Lung microvascular endothelial cell (primary cell): Measurements from ENCODE around the gene CTNNA1. TPM values are rescaled to one million over a fixed set of nuclear protein-coding genes. Genes with fewer than 3 reads are reported as not detected.
A peak's percentile ranks its signal among the peaks of the same experiment; 100 is the strongest.

Experiments used
- DNase-seq, 2 donors: peaks; one replicate each; pipeline versions ENCODE4 v3.0.0 to v3.0.0-alpha.2; 2010; ENCODE audit warnings: low read depth in 2 of 2
- total RNA-seq: library from RNA; depleted of rRNA; stranded (reverse); fragments of >200 nt; gene quantifications from 2 replicates; pipeline ENCODE4 v1.2.1, GENCODE V29; 2014

The CTNNA1 gene
- total RNA-seq, 1 donor from 2014 or later: 529 TPM

DNA sequence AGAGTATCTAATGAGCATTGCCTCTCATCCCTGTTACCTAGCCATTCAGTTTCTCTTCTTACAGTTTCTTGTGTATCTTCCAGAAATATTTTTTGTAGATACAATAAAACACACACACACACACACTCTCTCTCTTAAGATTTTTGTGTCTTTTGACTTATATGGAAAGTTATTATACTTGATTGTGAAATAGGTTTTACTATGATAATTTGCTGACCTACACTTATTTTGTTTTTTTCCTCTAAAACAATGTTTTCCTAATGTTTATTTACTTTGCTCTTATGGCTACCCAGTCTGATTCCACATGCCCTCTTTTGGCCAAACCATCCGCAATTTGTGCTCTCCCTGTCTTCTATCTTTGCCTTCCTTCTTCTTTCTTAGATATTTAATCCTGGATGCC lies 96.7 kb downstream of the CTNNA1 start:
- DNase-seq: no peak

- peak; percentile 18 to 26 for DNase-seq
These were observed 97.7 kb downstream of the CTNNA1 start for GRCh38 chr5:138850865-138851435.

DNA sequence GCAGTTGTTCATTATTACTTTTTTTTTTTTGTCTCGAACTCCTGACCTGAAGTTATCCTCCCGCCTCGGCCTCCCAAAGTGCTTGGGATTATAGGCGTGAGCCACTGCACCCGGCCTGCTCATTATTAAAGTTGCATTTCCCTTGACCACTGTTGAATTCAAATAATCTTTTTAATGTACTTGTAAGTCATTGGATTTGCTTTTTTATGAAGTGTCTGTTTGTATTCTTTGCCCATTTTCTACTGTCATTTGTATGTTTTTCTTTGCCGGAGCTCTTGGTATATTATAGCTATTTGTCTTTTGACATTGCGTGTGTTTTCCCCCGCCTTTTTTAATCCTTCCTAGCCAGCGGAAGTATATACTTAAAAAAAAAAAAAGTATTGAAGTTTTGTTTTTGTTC lies 99.9 kb downstream of the CTNNA1 start:
- DNase-seq: no peak

GRCh38 chr5:138867011-138867410 lies 113.8 kb downstream of the CTNNA1 start:
- peak; percentile 39 to 76 for DNase-seq

GRCh38 chr5:138869038-138869437 lies 115.8 kb downstream of the CTNNA1 start:
- DNase-seq: no peak

DNA sequence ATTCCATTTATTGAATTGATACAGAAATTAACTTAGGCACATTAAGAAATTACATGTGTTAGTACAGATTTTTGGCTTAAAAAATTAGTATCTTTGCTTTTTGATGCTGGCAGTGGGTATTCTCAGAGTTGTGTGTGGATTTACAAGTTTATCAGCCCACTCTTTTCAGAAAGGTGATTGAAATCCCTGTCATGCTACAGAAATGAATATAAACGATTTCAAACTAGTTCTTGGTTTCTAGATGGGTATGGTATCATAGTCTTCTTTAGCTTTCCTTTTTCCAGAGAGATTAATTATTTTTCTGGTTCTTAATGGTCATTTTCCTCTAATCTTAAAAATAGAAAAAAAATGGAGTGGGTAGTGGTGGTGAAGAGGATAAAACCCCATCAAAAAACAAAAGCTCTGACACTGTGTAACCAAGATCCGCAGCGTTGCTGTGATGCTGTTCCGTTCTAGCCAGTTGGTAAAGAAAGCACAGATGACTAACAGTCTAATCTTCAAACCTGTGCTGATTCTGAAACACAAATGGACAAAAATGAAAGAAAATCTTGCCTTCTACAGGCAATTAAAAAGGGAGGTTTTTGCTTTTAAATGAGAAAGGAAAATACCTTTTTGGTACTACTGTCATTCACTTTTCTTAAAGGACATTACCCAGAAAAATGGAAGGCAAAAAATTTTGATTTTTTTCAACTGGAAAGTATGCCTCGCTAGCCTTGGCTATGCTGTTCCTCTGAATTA lies 116.7 kb downstream of the CTNNA1 start:
- peak; percentile 30 to 63 for DNase-seq

GRCh38 chr5:138870611-138871010 lies 117.4 kb downstream of the CTNNA1 start:
- no peak for DNase-seq

DNA sequence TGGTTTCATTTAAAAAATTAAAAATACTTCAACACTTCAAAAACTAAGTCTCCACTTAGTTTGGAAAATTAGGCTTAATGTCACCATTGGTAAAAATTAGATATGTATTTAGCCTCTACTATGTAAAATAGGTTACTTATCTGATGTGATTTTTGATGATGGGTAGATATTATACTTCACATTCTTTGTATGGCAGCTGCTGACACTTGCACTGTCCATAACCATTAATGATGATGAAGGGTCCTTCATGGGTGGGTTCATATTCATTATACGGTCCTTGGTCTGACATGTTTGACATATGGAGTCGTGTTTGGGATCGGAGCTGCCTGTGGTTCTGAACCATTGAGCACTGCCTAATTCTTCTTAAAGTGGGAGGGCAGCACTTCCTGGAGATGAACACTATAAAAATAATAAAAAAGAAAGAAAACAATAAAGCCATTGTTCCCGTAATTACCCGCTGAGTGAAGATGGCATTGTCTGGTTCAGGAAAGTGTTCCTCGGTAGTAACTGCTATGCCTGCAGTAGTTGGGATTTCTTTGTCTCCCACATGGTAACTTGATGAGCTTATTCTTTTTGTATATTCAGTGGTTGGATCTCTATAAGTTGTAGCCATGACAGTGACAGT lies 119.7 kb downstream of the CTNNA1 start:
- DNase-seq: peak; percentile 31 to 54

GRCh38 chr5:138873466-138874221 lies 120.4 kb downstream of the CTNNA1 start:
- no peak for DNase-seq

DNA sequence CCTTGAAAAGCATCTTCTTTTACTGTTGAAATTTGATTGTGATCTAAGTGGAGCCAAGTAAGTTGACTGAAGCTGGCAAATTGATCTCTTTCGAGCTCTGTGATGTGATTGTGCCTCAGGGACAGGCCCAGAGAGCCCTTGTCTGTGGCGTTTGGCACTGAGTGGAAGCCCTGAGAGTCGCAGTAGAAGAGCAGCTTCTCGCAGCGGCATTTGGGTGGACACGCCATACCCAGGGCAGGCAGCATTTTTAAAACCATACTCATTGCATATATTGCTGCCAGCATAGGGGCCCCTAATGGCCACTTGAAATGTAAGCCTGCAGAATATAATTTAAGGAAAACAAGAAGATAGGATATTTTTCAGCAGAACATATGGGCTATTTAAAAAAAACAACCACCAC lies 121.0 kb downstream of the CTNNA1 start:
- no peak for DNase-seq

DNA sequence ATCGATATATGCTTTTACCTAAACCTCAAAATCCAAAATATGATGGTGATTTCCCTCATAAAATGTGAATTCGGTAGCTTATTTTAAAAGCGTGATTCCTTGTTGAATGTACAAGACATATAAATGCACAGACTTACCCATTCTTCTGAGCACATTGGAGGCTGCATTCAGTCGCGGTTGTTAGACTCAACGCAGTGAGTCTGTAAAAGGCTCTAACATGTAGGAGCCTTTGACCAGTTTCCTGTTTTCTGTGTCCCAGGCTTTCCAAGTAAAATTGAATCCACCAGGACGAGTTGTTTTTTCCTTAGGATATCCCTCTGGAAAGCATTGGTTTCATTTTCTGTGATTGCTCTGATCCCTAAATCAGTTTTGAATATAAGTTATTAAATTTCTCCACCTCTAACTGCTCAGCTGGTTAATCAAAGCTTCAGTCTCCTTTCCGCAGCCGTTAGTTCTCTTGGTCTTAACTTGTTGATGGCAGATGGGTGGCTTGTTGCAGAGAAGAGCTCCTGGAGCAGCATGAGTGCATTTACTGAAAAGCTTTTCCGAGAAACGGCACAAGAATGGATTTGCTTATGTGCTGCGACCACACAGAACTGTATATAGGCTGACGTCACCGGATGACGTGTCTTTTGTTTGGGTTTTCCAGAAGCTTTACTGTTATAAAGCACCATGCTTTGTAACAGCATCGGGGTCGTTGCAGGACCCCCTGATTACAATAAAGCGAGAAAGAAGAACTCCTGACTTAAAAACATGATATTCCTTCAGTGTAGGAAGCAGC lies 121.7 kb downstream of the CTNNA1 start, which contains the start of gene LRRTM2:
Gene LRRTM2, minus strand, starts transcription at position 565 of the 781 bp plus-strand sequence. Its CDS starts 424 bp downstream, at position 141.
- peak; percentile 85 to 91 for DNase-seq

GRCh38 chr5:138875552-138875875 lies 122.3 kb downstream of the CTNNA1 start:
- DNase-seq: no peak

DNA sequence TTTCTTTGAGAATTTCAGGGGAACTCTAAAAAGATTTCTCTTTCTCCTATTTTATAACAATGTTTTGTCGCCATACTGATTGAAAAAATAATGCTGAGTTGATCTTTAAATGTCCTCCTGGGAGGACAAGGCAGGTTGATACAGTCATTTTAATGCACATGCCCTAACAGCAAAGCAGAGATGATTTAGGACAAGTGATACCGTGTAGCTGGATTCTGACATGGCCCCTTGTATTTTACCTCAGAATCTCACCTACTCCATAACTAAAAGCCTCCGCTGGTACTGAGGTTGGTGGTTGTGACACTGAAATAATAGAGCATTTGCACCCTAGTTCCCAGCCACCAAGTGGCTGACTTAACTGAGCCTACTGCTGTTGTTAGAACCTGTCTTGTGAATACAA lies 122.7 kb downstream of the CTNNA1 start:
- DNase-seq: no peak

DNA sequence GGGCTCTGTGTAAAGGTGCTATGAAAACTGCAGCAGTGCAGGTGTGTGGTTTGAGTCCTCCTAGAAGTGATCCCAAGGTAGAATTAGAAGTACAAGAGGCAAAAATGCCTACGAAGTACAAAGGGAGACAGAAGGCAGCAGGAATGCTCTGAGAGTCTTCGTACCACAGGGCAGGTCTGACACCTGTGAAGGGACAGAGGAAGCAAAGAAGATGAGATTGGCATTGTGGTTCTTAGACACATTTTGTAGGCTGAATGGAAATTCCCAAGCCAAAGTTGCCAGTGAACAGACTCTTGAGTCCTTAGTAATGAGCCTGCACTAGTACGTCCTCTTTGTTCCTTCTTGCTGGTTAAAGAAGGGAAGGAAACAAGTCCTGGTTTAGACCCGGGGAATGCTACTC lies 123.6 kb downstream of the CTNNA1 start:
- DNase-seq: no peak

DNA sequence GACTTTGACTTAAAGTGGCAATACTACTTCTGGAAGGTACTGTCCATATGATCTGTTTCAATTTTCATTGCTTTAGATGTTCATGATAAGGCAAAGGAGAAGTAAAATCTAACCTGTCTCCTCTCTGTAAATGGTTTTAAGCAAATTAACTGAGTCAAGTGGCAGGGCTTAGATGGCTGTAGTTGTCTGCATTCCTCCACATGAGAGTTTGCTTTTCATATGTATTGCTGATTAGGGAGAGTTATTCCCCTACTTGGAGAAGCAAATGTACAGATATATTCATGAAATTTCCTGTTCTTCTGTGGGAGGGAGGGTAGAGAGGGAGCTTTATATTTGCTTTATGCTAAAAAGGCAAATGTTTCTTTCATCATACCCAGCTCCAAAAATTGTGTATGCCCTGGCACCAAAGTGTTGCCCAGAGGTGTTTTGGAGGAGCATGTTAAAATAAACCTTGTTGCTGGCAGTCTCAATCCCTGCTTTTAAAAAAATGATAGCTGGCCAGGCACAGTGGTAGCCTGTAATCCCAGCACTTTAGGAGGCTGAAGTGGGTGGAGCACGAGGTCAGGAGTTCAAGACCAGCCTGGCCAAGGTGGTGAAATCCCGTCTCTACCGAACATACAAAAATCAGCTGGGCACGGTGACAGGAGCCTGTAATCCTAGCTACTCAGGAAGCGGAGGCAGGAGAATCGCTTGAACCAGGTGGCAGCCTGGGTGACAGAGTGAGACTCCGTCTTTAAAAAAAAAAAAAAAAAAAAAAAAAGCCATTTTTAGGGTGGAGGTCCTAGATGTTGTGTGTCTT lies 125.4 kb downstream of the CTNNA1 start:
- DNase-seq: no peak

- no peak for DNase-seq
These were observed 130.0 kb downstream of the CTNNA1 start for GRCh38 chr5:138883211-138883610.

- DNase-seq: no peak
These were observed 130.9 kb downstream of the CTNNA1 start for GRCh38 chr5:138884094-138884493.

DNA sequence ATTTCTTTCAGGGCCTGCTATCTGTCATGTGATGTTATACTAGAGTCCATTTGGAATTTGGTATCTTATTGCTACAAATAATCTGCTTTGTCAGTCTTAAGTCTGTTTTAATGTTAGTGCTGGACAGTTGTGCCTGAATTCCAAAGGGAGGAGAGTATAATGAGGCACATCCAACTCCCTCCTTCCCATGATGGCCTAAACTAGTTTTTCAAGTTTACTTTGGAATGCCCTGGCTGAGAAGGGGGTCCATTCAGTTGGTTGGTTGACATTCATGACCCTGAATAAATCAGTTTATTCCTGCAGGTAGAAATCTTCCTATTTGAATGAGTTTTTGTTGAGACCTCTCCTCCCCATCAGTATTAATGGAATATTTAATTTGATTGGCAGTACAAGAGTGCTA lies 131.3 kb downstream of the CTNNA1 start:
- no peak for DNase-seq

DNA sequence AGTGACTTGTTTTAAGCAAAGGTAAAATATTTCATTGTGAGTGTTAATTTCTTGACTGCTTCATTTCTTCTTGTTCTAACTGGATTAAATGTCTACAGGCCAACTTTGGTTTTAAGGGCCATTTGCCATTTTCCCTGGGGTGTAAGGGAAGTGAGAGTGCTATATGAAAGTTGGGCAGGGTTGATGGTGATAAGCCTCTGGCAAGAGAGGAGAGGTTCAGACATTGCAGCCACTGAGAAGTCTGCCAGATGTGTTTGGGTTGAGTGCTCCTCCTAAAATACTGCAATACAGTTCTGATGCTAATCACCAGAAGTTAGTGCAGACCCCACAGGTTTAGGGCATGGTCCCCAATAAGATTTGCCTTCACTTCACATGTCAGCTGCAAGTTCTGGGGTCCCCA lies 136.8 kb downstream of the CTNNA1 start:
- DNase-seq: no peak

GRCh38 chr5:138890644-138891043 lies 137.4 kb downstream of the CTNNA1 start:
- DNase-seq: no peak

GRCh38 chr5:138895918-138896317 lies 142.7 kb downstream of the CTNNA1 start:
- DNase-seq: no peak
